ENCODE data around the gene BICC1. TPM values are rescaled to one million over a fixed set of nuclear protein-coding genes. Genes with fewer than 3 reads are reported as not detected.

The BICC1 gene
- total RNA-seq, 1 experiment from 2014 or later, result 15.1 TPM

DNA sequence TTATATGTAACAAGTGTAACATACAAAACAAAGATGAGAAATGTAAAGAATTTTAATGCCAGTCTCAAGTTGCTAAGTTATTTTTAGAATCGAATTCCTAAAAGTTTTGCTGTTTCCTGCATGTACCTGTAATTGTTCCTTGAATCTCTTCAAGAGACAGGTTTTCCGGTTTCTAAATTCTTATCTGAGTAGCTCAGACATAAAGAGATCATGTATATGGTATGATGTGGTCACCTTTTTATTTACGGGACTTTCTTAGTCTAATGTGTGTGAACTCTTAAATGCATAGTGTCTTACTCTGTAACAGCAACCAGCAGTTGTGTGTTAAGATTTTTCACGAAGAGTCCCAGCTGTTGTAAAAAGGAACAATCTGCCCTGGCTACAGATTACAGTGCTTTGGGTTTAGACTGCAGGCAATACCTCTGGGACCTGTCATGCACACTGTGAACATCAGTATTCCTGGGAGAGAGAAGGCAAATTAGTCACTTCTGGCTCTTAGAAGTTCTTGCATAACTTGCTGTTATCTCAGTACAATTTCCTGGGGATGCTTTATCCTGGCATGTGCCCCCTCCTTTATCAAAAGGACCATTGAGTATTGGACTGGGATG lies 263.4 kb downstream of the BICC1 start:
- H3K27ac ChIP-seq, result 0 out of 2 replicates have a peak overlapping the region, but pooled peaks have one; percentile 5
- H3K27me3 ChIP-seq, result no peaks in the 10 kb centered on the region
- no peaks in the 10 kb centered on the region; the same call in 1 of the 2 replicates for H3K9me3 ChIP-seq (replicated peaks)
- 0 out of 2 replicates have a peak, but pooled peaks cover 3% of the 10 kb centered on the region for H3K4me1 ChIP-seq
- no peak overlapping the region for H3K4me3 ChIP-seq
- DNase-seq, result peak; percentile 29 to 37
- no peaks in the 10 kb centered on the region for H3K36me3 ChIP-seq

DNA sequence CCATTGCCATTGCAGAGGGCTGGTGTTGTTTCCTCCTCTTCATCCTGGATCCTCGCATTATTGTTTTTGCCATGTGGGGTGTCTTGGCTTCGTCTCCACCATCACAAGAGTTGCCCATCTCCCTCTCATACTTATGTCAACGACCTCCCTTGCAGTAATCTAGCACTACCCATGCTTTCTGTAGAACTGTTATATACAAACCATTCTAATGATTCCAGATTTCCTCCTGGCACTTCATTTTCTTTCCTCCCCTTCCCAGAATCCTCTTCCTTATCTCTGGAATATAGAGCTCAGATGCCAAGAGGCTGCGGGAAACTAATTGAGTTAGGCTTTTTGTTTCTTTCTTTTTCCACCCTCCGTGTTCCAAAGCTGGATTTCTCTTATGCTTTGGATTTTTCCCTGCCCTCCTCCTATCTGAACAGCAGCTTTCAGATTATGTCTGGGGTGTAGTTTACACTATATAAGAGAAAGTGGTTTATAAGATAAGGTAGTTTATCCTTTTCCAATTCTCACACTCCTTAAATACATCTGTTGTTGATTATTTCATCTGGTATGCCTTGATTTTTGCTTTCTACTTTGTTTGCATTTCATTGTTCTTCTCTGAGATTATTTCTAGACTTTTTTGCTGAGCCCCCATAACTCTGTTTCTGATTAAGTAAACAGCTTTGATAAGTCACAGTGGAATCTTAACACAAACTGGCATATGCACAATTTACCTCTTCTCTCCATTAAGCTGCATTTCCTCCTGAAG lies 264.1 kb downstream of the BICC1 start:
- Histone ChIP-seq H3K4me3 (no peak overlapping the region), H3K4me1 (peaks cover 3% of the 10 kb centered on the region; the same call in 1 of the 2 replicates), H3K27ac (no peak overlapping the region), H3K9me3 (replicated peaks) (no peaks in the 10 kb centered on the region; the same call in 1 of the 2 replicates), H3K36me3 (no peaks in the 10 kb centered on the region), H3K27me3 (no peaks in the 10 kb centered on the region)
- no peak for DNase-seq

DNA sequence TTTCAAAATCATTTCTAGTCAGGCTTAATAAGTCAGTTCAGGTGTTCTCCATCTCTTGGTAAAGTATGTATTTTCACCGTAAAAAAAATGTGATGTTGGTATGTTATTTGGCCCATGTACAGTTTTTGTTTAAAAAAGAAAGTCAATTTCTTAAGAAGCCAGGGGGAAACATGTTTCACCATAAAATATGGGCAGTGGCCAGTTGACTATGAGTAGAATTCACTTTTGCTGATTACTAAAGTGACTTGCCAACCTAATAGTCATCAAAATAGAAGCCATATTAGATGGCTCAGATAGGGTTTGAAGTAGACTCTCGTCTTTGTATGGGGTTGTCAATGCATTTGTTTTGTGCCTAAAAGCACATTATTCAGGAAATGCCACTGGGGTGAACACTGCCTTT lies 266.3 kb downstream of the BICC1 start:
- peaks cover 9% of the 10 kb centered on the region; the same call in 1 of the 2 replicates for H3K4me1 ChIP-seq
- no peak overlapping the region for H3K4me3 ChIP-seq
- no peak for DNase-seq
- no peaks in the 10 kb centered on the region; the same call in 1 of the 2 replicates for H3K9me3 ChIP-seq (replicated peaks)
- no peak overlapping the region for H3K27ac ChIP-seq
- no peaks in the 10 kb centered on the region for H3K36me3 ChIP-seq
- H3K27me3 ChIP-seq, result no peaks in the 10 kb centered on the region

DNA sequence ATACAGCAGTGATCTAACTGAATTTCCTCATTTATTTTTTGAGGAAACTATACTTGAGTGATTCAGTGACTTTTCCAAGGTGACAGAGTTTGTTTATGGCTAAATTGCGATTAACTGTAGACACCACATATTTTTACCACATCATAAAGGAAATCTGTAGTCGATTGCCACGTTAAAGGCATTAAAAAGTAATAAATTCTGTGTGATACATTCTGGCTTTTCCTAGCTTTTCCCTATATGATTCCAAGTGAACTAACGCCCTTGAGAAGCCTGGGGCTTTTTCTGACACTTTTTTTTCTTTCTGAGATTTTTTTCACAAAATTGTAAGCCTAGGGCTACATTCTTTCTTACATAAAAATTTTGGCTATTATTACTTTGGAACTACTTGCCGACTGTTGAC lies 266.9 kb downstream of the BICC1 start:
- peaks cover 9% of the 10 kb centered on the region; the same call in 1 of the 2 replicates for H3K4me1 ChIP-seq
- no peaks in the 10 kb centered on the region for H3K27me3 ChIP-seq
- no peak for DNase-seq
- H3K4me3 ChIP-seq, result no peak overlapping the region
- no peaks in the 10 kb centered on the region for H3K9me3 ChIP-seq (replicated peaks)
- H3K27ac ChIP-seq, result no peak overlapping the region
- no peaks in the 10 kb centered on the region for H3K36me3 ChIP-seq

DNA sequence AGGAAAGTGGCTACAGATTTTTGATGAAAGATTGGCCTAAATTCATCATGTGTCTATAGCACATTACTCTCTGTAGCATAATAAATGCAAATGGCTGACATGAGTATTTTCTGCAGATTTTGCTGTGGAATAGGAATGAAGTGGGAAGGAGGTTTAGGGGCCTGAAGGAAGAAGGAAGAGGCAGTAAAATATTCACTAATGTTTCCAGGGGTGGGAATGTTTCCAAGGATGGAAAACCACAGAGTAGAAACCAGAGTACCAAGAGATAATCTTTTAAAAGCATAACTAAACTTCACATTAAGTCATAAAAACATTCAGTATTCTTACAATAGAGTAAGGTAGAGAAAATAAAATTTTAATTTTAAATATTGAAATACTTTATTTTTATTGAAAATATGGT lies 267.8 kb downstream of the BICC1 start:
- DNase-seq, result no peak
- H3K4me3 ChIP-seq, result no peak overlapping the region
- H3K27ac ChIP-seq, result no peak overlapping the region
- no peaks in the 10 kb centered on the region for H3K36me3 ChIP-seq
- no peaks in the 10 kb centered on the region for H3K9me3 ChIP-seq (replicated peaks)
- peaks cover 9% of the 10 kb centered on the region; the same call in 1 of the 2 replicates for H3K4me1 ChIP-seq
- no peaks in the 10 kb centered on the region for H3K27me3 ChIP-seq

DNA sequence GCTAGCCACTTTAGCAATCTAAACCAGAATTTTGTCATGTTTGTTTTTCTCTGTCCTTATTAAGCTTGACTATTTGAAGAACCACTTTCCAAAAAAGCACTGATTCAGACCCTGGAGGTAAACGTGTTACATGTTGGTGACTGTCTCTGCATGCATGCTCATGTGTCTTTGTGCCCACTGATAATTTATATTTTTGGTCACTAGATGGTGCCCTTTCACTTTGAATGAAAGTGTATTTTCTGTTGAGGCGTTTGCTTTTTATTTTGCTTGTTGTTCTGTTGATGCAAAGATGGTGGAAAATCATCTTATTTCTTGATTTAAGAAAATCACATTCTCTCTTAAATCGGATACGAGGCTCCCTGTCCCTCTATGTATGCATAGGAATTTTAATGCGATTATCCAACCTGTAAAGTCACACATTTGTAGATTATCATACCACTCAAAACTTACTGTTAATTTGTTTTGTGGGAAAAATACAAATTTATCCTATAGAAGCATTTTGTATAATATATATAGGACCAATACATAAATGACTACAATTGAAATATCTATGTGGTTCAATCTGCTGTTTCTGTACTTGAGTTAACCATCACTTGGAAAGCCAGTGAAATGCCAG lies 269.3 kb downstream of the BICC1 start:
- Histone ChIP-seq H3K4me1 (peaks cover 6% of the 10 kb centered on the region; the same call in 1 of the 2 replicates), H3K9me3 (replicated peaks) (no peaks in the 10 kb centered on the region), H3K36me3 (no peaks in the 10 kb centered on the region), H3K4me3 (no peak overlapping the region), H3K27ac (no peak overlapping the region), H3K27me3 (no peaks in the 10 kb centered on the region)
- DNase-seq, result peak in 1 of 2 experiments; percentile 68

DNA sequence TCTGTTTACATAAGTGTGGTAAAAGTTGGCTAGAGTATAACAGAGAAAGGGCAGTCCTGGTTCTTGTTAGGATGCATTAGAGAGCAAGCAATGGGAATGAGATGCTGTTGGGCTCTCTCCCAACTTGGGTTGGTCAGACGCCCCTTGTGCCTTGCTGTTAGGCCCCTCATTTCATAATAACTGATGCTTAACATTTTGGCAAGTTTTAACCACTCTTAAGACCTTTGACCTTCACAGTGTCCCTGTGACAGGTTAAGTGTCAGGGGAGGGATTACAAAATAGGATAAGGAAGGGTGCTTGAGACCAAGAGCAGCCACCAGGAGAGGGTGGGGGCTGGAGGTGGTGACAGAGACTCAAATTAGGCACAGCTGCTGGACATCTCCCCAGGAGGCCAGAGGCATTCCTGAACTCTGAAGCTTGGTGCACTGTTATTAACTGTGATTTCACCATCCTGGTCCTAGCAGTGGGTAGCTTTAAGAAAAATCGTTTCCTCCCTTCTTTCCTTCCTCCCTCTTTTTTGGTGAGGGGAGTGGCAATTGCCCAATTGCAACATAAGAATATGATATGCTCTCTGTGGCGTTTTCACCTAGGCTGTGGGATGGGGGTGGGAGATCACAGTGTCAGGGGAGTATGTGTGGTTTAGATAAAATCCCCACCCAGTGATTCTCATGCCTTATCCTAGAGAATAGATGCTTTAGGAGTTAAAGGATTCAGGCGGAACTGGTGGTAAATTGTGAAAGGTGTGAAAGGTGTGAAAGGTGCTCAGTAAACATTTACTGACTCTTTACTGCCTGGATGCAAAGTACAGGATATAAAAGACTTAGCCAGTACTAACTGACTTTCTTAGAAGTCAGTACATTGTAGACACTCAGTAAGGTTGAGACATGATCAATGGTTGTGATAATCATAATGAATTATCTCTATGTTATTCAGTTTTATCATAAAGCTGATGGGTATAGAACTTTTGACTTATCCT lies 270.5 kb downstream of the BICC1 start:
- Histone ChIP-seq H3K4me3 (no peak overlapping the region), H3K27ac (no peak overlapping the region), H3K9me3 (replicated peaks) (no peaks in the 10 kb centered on the region), H3K27me3 (no peaks in the 10 kb centered on the region), H3K4me1 (peaks cover 6% of the 10 kb centered on the region; the same call in 1 of the 2 replicates), H3K36me3 (no peaks in the 10 kb centered on the region)
- peak; percentile 33 to 40 for DNase-seq

DNA sequence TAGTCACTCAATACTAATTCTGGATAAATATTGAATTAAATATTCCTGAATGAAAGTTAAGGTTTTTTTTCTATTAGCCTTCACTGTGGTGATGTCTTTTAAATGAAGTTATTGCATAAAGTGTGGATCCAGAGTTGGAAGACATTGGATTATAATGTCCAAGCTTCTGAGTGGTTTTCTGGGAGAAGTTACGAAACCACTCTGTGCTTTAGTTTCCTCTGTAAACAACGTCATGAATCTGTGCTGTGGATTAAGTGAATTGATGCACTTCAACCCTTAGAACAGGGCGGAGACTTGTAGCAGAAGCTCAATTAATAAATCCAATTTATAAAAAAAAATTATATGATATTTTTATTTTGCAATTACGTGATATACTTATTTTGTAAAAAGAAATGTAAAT lies 271.7 kb downstream of the BICC1 start:
- H3K9me3 ChIP-seq (replicated peaks), result no peaks in the 10 kb centered on the region
- no peaks in the 10 kb centered on the region for H3K36me3 ChIP-seq
- no peak overlapping the region for H3K4me3 ChIP-seq
- H3K4me1 ChIP-seq, result peaks cover 6% of the 10 kb centered on the region; the same call in 1 of the 2 replicates
- no peaks in the 10 kb centered on the region for H3K27me3 ChIP-seq
- no peak overlapping the region for H3K27ac ChIP-seq
- no peak for DNase-seq

DNA sequence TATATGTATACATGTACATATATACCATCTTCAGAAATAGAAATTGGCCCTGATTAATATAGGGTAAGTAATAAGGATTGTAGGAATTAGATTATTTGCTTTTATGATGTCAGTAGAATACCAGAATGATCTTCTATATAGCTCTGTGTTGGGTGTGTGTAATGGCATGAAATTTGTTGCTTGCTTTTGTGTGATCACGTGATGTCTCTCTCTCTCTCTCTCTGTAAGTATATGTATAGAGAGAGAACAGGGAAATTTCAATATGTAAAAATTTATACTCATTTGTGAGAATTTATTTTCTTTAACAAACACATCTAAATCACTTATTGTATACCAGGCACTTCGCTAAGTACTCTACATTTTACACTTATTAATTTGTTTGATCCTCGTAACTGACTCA lies 272.7 kb downstream of the BICC1 start:
- no peaks in the 10 kb centered on the region for H3K9me3 ChIP-seq (replicated peaks)
- H3K4me1 ChIP-seq, result peaks cover 6% of the 10 kb centered on the region; the same call in 1 of the 2 replicates
- no peak for DNase-seq
- no peak overlapping the region for H3K27ac ChIP-seq
- H3K4me3 ChIP-seq, result no peak overlapping the region
- H3K27me3 ChIP-seq, result no peaks in the 10 kb centered on the region
- no peaks in the 10 kb centered on the region for H3K36me3 ChIP-seq

DNA sequence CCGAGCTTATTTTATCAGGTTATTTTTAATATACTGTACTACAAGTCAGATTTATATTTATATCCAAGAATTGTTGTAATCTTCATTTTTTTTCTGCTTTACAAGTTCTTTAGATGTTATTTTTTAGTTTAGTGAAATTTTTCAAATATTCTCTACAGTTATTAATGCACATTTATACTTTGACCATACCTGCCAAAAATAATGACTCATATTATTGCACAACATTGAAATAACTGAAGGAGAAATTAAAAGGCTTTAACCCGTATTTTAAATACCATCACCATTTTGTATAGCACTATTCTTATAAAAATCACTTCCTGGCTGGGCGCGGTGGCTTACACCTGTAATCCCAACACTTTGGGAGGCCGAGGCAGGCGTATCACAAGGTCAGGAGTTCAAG lies 278.5 kb downstream of the BICC1 start:
- Histone ChIP-seq H3K36me3 (no peaks in the 10 kb centered on the region), H3K27ac (no peak overlapping the region), H3K4me3 (no peak overlapping the region), H3K9me3 (replicated peaks) (no peaks in the 10 kb centered on the region), H3K27me3 (no peaks in the 10 kb centered on the region), H3K4me1 (no peaks in the 10 kb centered on the region)
- no peak for DNase-seq

DNA sequence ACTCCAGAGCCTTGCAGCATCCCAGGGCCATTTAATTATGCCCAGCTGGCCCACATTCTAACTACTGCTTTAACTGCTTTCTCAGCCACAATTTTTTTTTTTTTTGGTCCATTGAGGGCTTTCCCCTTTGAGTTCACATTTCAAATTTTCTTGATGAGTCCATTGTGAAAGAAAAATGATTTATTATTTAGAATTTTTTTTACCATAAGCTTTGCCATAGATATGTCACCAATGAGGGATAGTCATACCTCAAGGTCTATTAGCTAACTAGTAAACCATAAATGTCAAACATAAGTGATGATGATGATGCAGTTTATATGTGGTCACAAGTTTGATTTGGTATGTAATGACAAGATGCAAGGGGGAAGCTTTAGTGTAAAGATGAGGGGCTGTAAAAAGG lies 282.9 kb downstream of the BICC1 start:
- Histone ChIP-seq H3K4me1 (no peaks in the 10 kb centered on the region), H3K27ac (no peak overlapping the region), H3K9me3 (replicated peaks) (no peaks in the 10 kb centered on the region), H3K36me3 (no peaks in the 10 kb centered on the region), H3K4me3 (no peak overlapping the region), H3K27me3 (no peaks in the 10 kb centered on the region)
- DNase-seq, result no peak

DNA sequence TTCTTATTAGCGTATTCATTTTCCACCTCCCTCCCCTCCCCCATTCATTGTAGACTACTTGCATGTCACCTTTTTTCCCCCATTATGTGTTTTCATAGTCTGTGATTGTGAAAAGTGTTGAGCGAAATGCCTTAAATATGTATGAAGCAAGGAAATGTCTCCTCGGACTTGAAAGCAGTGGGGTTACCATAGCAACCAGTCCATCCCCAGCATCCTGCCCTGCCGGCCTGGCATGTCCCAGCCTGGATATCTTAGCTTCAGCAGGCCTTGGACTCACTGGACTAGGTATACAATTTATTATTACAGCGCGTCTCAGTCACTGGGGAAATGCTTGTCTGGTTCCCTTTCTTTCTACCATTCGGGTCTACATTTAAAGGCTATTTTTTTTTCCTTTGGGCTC lies 283.6 kb downstream of the BICC1 start:
- no peaks in the 10 kb centered on the region for H3K9me3 ChIP-seq (replicated peaks)
- H3K27ac ChIP-seq, result no peak overlapping the region
- no peaks in the 10 kb centered on the region for H3K36me3 ChIP-seq
- no peaks in the 10 kb centered on the region for H3K27me3 ChIP-seq
- H3K4me1 ChIP-seq, result no peaks in the 10 kb centered on the region
- no peak overlapping the region for H3K4me3 ChIP-seq
- DNase-seq, result no peak

DNA sequence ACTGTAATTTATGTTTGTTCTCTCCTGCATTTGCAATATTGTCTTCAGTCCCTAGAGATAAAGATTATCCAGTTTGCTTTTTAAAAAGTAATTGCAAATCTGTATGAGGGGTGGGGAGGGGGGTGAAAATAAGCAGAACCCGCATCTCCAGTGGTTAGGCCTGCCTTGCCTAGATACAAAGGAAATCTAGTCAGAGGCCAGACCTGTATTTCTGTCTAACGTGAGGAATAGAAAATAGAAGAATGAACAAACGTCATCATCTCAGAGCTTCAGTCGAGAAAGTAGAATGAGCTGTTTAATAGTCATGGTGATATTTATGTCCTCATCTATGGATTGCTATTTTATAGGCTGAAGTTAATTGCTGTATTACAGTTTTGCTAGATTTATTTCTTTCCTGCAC lies 284.2 kb downstream of the BICC1 start:
- Histone ChIP-seq H3K4me3 (no peak overlapping the region), H3K36me3 (no peaks in the 10 kb centered on the region), H3K27me3 (no peaks in the 10 kb centered on the region), H3K9me3 (replicated peaks) (no peaks in the 10 kb centered on the region), H3K4me1 (no peaks in the 10 kb centered on the region), H3K27ac (no peak overlapping the region)
- no peak for DNase-seq

DNA sequence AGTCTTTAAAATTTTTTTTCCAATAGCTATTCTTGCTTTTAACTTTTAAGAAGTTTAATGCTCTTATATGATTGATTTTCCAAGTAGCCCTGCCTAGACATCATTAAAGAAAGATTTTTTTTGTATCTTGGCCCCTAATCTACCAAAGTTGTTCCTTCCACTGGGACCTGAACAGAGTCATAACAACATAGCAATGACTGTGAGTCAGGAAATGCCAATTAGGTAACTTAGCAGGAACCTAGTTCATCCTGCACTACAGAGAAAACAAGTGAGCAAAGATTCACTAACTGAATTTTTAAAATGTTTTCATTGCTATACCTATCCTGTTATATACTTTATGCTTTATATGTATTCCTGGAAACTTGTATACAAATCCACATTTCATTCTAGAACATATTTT lies 284.7 kb downstream of the BICC1 start:
- no peak overlapping the region for H3K27ac ChIP-seq
- H3K9me3 ChIP-seq (replicated peaks), result no peaks in the 10 kb centered on the region
- no peak for DNase-seq
- no peaks in the 10 kb centered on the region for H3K36me3 ChIP-seq
- H3K4me3 ChIP-seq, result no peak overlapping the region
- H3K4me1 ChIP-seq, result no peaks in the 10 kb centered on the region
- H3K27me3 ChIP-seq, result no peaks in the 10 kb centered on the region

All from SJCRH30 (cell line).